K562 (cell line): ENCODE results near the gene ECD.

ENCODE experiments used
- CEBPG ChIP-seq, 3 experiments: fragments of 200-800 bp in 1 of 3; sonication (Bioruptor generic) in 1 of 3; sonication (generic) in 1 of 3; formaldehyde crosslinking in 1 of 3; IDR thresholded peaks in 2 of 3; conservative IDR thresholded peaks in 1 of 3; 2 replicates each; pipeline versions ENCODE4 v1.6.1 to v1.8.0; 2016 to 2022; ENCODE audit warnings: missing compliant biosample characterization in 2 of 3, missing genetic modification characterization in 2 of 3, mild to moderate bottlenecking in 1 of 3, missing genetic modification reagents in 1 of 3
- CTCF ChIP-seq, 3 experiments: IDR thresholded peaks in 2 of 3; conservative IDR thresholded peaks in 1 of 3; 2 replicates each; pipeline ENCODE4 v1.5.1; 2011 to 2012; ENCODE audit warnings: low read length in 3 of 3, mild to moderate bottlenecking in 3 of 3, control low read depth in 2 of 3, improper control_type of control experiment in 1 of 3, inconsistent platforms in 1 of 3, low read depth in 1 of 3, mixed read lengths in 1 of 3, moderate library complexity in 1 of 3; ENCODE audit not compliant: insufficient read depth in 2 of 3
- CUX1 ChIP-seq: fragments of 200-800 bp; sonication (Bioruptor generic); IDR thresholded peaks from 2 replicates; pipeline ENCODE4 v1.6.1; 2016; ENCODE audit warnings: missing genetic modification characterization, missing compliant biosample characterization
- PHF20 ChIP-seq: fragments of 450-650 bp; IDR thresholded peaks from 2 replicates; pipeline ENCODE4 v1.6.1; 2018; ENCODE audit not compliant: partially characterized antibody
- POLR2A ChIP-seq: fragments of 450-650 bp; conservative IDR thresholded peaks from 2 replicates; pipeline ENCODE4 v1.6.1; 2016
- RB1 ChIP-seq: fragments of 450-650 bp; IDR thresholded peaks from 2 replicates; pipeline ENCODE4 v1.6.1; 2017; ENCODE audit warnings: low read depth, mild to moderate bottlenecking
- RFX5 ChIP-seq: IDR thresholded peaks from 2 replicates; pipeline ENCODE4 v1.6.1; 2011; ENCODE audit warnings: low read depth, mild to moderate bottlenecking, improper control_type of control experiment, low read length
- SRF ChIP-seq, 2 experiments: fragments of 250-450, 450-650 bp in 1 of 2; sonication (Bioruptor Pico) in 1 of 2; sonication (generic) in 1 of 2; formaldehyde crosslinking; IDR thresholded peaks; 2 replicates each; pipeline versions ENCODE4 v1.5.0 to v1.5.1; 2020 to 2022; ENCODE audit warnings: mild to moderate bottlenecking in 1 of 2, missing genetic modification reagents in 1 of 2
- TCF3 ChIP-seq: sonication (generic); formaldehyde crosslinking; IDR thresholded peaks from 2 replicates; pipeline ENCODE4 v1.4.0; 2020; ENCODE audit warnings: mild to moderate bottlenecking, missing genetic modification reagents
- ZNF217 ChIP-seq: sonication (generic); formaldehyde crosslinking; IDR thresholded peaks from 2 replicates; pipeline ENCODE4 v1.8.0; 2022; ENCODE audit warnings: mild to moderate bottlenecking, missing genetic modification reagents
- ZNF24 ChIP-seq: fragments of 450-650 bp; IDR thresholded peaks from 2 replicates; pipeline ENCODE4 v1.6.1; 2016
- ZNF311 ChIP-seq: fragments of 250-450 bp; sonication (Bioruptor Pico); IDR thresholded peaks from 2 replicates; pipeline ENCODE4 v1.4.0; 2020; ENCODE audit warnings: mild to moderate bottlenecking, moderate library complexity

- TF ChIP-seq CTCF (IDR thresholded peaks at IDR 0.05 in 2 of 3, conservative IDR thresholded peaks at IDR 0.05 in 1 of 3; ENCODE audit: insufficient read depth in 2 of 3, low read depth in 1 of 3, low read length in 3 of 3) (no peak), ZNF311 (CRISPR knock-in tag) (no peak), ZNF24 (no peak), SRF (CRISPR knock-in tag; IDR thresholded peaks at IDR 0.05) (no peak), RFX5 (no peak), CEBPG (CRISPR knock-in tag; IDR thresholded peaks at IDR 0.05) (no peak), CEBPG (tag; conservative IDR thresholded peaks at IDR 0.05 in 1 of 2, IDR thresholded peaks at IDR 0.05 in 1 of 2) (peak in 1 of 2 experiments; percentile 65; a peak in 2 of 4 replicates), ZNF217 (CRISPR knock-in tag) (no peak), PHF20 (no peak), POLR2A (no peak), TCF3 (CRISPR knock-in tag) (no peak), CUX1 (CRISPR knock-in tag) (no peak), RB1 (no peak)
Observed at GRCh38 chr10:73172867-73173266, 5.1 kb upstream of the ECD start.
